ENCODE measurements around the gene RNF115.

- TF ChIP-seq CTCF (IDR thresholded peaks at IDR 0.05) (no peak), POLR2A (IDR thresholded peaks at IDR 0.05) (no peak)
Measured at GRCh38 chr1:145751491-145752037, 72.3 kb downstream of the RNF115 start.
